ENCODE results near the gene EFS. TPM values are rescaled to one million over a fixed set of nuclear protein-coding genes. Genes with fewer than 3 reads are reported as not detected.

Gene EFS
- total and polyA plus RNA-seq, 10 of the 15 experiments (the other 5 are each of a cell fraction or from before 2014, with no cell fraction given): 0.08 TPM; not detected in 9

DNA sequence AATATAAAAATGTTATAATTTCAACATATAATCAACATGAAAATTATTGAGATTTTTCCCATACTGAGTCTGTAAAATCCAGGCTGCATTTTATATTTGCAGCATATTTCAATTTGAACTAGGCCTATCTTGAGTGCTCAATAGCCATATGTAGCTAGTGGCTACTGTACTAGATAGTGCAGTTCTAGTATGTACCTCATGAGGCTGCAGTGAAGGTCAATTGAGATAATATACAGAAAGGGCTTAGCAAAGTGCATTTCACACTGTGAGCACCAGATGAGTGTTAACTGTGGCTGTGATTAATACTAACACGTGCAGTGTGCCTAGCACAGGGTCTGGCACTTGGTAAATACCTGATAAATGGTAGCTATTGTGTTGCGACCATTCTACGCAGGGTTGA is 6.9 kb downstream of the EFS start (continued):
- TF ChIP-seq BCLAF1 (IDR thresholded peaks at IDR 0.05): no peak
- TF ChIP-seq CBFB (IDR thresholded peaks at IDR 0.05; ENCODE audit: low read depth): no peak
- no peak for TF ChIP-seq TCF3 (IDR thresholded peaks at IDR 0.05; ENCODE audit: borderline replicate concordance, insufficient read depth, low read depth, low read length)
- no peak for TF ChIP-seq CREM (IDR thresholded peaks at IDR 0.05; ENCODE audit: low read depth)
- TF ChIP-seq, protein P1, sequence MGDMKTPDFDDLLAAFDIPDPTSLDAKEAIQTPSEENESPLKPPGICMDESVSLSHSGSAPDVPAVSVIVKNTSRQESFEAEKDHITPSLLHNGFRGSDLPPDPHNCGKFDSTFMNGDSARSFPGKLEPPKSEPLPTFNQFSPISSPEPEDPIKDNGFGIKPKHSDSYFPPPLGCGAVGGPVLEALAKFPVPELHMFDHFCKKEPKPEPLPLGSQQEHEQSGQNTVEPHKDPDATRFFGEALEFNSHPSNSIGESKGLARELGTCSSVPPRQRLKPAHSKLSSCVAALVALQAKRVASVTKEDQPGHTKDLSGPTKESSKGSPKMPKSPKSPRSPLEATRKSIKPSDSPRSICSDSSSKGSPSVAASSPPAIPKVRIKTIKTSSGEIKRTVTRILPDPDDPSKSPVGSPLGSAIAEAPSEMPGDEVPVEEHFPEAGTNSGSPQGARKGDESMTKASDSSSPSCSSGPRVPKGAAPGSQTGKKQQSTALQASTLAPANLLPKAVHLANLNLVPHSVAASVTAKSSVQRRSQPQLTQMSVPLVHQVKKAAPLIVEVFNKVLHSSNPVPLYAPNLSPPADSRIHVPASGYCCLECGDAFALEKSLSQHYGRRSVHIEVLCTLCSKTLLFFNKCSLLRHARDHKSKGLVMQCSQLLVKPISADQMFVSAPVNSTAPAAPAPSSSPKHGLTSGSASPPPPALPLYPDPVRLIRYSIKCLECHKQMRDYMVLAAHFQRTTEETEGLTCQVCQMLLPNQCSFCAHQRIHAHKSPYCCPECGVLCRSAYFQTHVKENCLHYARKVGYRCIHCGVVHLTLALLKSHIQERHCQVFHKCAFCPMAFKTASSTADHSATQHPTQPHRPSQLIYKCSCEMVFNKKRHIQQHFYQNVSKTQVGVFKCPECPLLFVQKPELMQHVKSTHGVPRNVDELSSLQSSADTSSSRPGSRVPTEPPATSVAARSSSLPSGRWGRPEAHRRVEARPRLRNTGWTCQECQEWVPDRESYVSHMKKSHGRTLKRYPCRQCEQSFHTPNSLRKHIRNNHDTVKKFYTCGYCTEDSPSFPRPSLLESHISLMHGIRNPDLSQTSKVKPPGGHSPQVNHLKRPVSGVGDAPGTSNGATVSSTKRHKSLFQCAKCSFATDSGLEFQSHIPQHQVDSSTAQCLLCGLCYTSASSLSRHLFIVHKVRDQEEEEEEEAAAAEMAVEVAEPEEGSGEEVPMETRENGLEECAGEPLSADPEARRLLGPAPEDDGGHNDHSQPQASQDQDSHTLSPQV (IDR thresholded peaks at IDR 0.05): no peak
- TF ChIP-seq ZNF274 (IDR thresholded peaks at IDR 0.05; ENCODE audit: insufficient read depth, insufficient read length): no peak
- TF ChIP-seq, protein P2, sequence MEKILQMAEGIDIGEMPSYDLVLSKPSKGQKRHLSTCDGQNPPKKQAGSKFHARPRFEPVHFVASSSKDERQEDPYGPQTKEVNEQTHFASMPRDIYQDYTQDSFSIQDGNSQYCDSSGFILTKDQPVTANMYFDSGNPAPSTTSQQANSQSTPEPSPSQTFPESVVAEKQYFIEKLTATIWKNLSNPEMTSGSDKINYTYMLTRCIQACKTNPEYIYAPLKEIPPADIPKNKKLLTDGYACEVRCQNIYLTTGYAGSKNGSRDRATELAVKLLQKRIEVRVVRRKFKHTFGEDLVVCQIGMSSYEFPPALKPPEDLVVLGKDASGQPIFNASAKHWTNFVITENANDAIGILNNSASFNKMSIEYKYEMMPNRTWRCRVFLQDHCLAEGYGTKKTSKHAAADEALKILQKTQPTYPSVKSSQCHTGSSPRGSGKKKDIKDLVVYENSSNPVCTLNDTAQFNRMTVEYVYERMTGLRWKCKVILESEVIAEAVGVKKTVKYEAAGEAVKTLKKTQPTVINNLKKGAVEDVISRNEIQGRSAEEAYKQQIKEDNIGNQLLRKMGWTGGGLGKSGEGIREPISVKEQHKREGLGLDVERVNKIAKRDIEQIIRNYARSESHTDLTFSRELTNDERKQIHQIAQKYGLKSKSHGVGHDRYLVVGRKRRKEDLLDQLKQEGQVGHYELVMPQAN (conservative IDR thresholded peaks at IDR 0.05): no peak
- no peak for TF ChIP-seq GATAD2B (conservative IDR thresholded peaks at IDR 0.05; ENCODE audit: low read depth)
- no peak for TF ChIP-seq PAX5 (IDR thresholded peaks at IDR 0.05; ENCODE audit: borderline replicate concordance, low read depth, low read length)
